Naive thymus-derived CD8-positive, alpha-beta T cell (primary cell): ENCODE data around the gene TK2. TPM values are rescaled to one million over a fixed set of nuclear protein-coding genes. Genes with fewer than 3 reads are reported as not detected.
A peak's percentile ranks its signal among the peaks of the same experiment; 100 is the strongest.

Experiments used
- ATAC-seq, 2 donors: fragments of 150-1000 bp; cut with Tn5 transposase in 1 of 2; sonication (Bioruptor Pico), chemical (Tn5 transposase) in 1 of 2; 1 replicate in 1 of 2; 2 replicates in 1 of 2; pipeline ENCODE4 v1.10.0; 2021; ENCODE audit warnings: mild to moderate bottlenecking in 2 of 2, moderate library complexity in 2 of 2
- POLR2A ChIA-PET: fragments of 350-600 bp; sonication (Branson Sonifier 250); formaldehyde crosslinking; loops from one replicate; lab custom pipeline; 2021; ENCODE audit warnings: antibody characterized with exemption; lab: Charles Lee
- DNase-seq, 10 donors: peaks; one replicate each; pipeline versions ENCODE4 v3.0.0 to v3.0.0-alpha.2; 2020 to 2022
- H3K27ac Mint-ChIP-seq, 10 donors: one replicate each; pipeline ENCODE4 v1.8.0; 2020 to 2022; ENCODE audit warnings: mild to moderate bottlenecking in 10 of 10, mixed read lengths in 10 of 10, moderate library complexity in 4 of 10, inconsistent platforms in 1 of 10
- H3K27me3 Mint-ChIP-seq, 5 donors: one replicate each; pipeline ENCODE4 v1.8.0; 2021 to 2022; ENCODE audit warnings: mixed read lengths in 5 of 5
- H3K36me3 Mint-ChIP-seq, 3 donors: one replicate each; pipeline ENCODE4 v1.8.0; 2020 to 2022; ENCODE audit warnings: mixed read lengths in 3 of 3, mild to moderate bottlenecking in 2 of 3, inconsistent platforms in 1 of 3
- H3K4me1 Mint-ChIP-seq, 4 donors: one replicate each; pipeline ENCODE4 v1.8.0; 2021 to 2022; ENCODE audit warnings: mixed read lengths in 4 of 4
- H3K4me3 Mint-ChIP-seq, 10 donors: one replicate each; pipeline ENCODE4 v1.8.0; 2020 to 2022; ENCODE audit warnings: mild to moderate bottlenecking in 10 of 10, mixed read lengths in 10 of 10, moderate library complexity in 6 of 10, inconsistent platforms in 1 of 10
- H3K9me3 Mint-ChIP-seq, 9 donors: one replicate each; pipeline ENCODE4 v1.8.0; 2020 to 2022; ENCODE audit warnings: mixed read lengths in 9 of 9, mild to moderate bottlenecking in 3 of 9, inconsistent platforms in 1 of 9, moderate library complexity in 1 of 9
- polyA plus RNA-seq, 3 donors: library from polyadenylated mRNA; unstranded; fragments of 300-500 nt; fragmentation: Illumina TruSeq; gene quantifications; one replicate each; pipeline ENCODE4 v1.2.3, GENCODE V29; 2021
- total RNA-seq, 8 experiments: library from RNA in 2 of 8; stranded (reverse) in 2 of 8; gene quantifications; one replicate each; pipeline ENCODE4 v1.2.3 and lab custom pipeline; 2021 to 2026

Gene TK2
- total and polyA plus RNA-seq, 5 experiments from 2014 or later, result 1.9 to 8.7 (median 4.0) TPM

DNA sequence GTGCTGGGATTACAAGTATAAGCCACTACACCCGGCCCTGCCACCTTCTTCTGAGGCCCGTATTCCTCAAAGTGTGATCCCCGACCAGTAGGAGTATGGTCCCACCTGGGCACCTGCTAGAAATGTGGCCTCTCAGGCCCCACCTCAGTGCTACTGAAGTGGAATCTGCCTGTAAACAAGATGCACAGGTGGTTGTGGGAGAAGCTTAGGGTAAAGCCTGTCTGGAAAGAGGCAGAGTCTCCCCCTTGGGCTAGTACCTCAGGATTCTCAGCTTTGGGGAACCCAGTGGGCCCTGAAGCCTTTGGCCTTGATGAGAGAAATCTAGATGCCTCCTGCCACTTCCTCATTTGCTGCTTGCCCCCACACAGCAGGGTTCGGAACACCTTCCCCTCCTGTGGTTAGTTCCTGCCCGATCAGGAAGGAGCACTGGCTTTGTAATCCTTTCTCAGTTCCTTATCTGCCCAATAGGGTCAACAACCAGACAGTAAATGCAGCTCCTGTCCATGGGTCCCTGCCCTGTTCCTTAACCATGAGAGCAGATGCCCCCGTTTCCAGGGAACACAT is 25.2 kb downstream of the TK2 start:
- H3K27ac Mint-ChIP-seq, result peak overlapping the region; percentile 38 to 99 (median 82)
- ATAC-seq (peak; percentile 17 to 31), DNase-seq (peak in 2 of 10 donors; percentile 27 to 50)
- H3K4me3 Mint-ChIP-seq, result peak overlapping the region; percentile 38 to 91 (median 65)
- H3K27me3 Mint-ChIP-seq, result no peaks in the 10 kb centered on the region
- no peaks in the 10 kb centered on the region for H3K9me3 Mint-ChIP-seq
- H3K4me1 Mint-ChIP-seq, result peaks cover 34 to 80% (median 72%) of the 10 kb centered on the region in 4 donors
- POLR2A ChIA-PET, result interaction anchor here (0.6 to 18.3 kb wide), 5 partner anchors 8 to 23 kb away, joined by 3 to 213 read pairs (median 5); partner anchors contain the start of genes CKLF and TK2
- H3K36me3 Mint-ChIP-seq, result peaks cover 0 to 3% (median 0%) of the 10 kb centered on the region in 3 donors

DNA sequence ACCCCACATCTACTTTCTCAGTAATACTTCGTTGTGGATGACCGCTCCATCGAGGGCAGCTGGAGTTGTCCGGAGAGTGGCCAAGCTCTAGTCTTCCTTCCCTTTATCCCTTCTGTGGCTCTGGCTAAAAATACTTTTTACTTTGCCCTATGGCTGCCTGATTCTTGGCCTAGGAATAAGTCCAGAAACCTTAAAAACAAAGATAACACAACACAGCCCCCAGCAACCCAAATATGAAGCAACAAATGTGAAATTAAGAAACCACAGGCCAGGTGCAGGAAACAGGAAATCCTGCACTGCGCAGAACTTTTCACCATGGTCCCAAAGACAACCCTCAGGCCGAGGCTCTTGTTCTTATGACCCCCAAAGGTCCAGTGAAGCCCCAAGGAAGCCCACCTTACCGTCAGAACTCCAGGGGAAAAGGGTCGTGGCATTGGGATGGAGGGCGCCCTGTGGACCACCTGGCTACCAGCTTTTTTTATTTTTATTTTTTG is 26.0 kb downstream of the TK2 start:
- ATAC-seq, result peak; percentile 55 to 85
- peak in 6 of 10 donors; percentile 40 to 70 (median 44) for DNase-seq
- Mint-ChIP-seq H3K9me3 (no peaks in the 10 kb centered on the region), H3K4me3 (peak overlapping the region; percentile 69 to 91 (median 79)), H3K27ac (peak overlapping the region; percentile 84 to 99 (median 92)), H3K4me1 (peaks cover 32 to 86% (median 76%) of the 10 kb centered on the region in 4 donors), H3K27me3 (no peaks in the 10 kb centered on the region), H3K36me3 (peaks cover 0 to 3% (median 0%) of the 10 kb centered on the region in 3 donors)
- POLR2A ChIA-PET, result interaction anchor here (0.6 to 18.3 kb wide), 6 partner anchors 9 to 24 kb away, joined by 3 to 213 read pairs (median 4); partner anchors contain the start of genes CKLF and TK2

DNA sequence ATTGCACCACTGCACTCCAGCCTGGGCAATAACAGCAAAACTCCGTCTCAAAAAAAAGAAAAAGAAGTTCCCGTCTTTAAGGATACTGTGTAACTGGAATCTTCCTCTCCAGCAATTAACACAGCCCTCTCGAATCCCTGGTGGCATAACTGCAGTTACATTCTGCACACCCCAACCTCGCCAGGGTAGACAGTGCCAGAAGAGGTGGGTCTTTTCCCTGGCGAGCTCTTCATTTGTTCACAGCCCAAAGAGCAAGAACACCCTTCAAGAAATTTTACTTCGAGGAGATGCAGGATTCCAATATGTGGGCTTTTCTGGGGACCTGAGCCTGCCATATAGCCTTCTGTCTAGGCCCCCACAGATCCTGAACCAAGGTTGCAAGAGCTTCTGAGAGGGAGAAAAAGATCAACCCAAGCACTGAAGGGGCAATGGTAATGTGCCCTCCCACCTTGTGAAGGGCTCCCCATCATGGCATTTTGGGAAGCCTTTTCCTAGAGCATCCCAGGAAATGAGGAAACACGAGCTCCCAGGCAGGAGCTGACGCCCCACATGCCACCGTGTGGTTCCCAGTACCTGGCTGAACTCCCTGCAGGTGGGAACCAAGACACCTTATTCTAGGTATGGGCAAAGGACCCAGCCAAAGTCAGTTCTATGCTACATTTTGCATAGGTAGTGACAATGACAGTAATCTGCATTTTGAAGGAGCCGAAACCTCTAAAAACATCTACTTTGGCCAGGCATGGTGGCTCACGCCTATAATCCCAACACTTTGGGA is 26.9 kb downstream of the TK2 start:
- peak overlapping the region; percentile 69 to 91 (median 80) for H3K4me3 Mint-ChIP-seq
- peak overlapping the region; percentile 84 to 99 (median 92) for H3K27ac Mint-ChIP-seq
- H3K27me3 Mint-ChIP-seq, result no peaks in the 10 kb centered on the region
- DNase-seq, result no peak
- no peaks in the 10 kb centered on the region for H3K9me3 Mint-ChIP-seq
- no peak for ATAC-seq
- POLR2A ChIA-PET, result interaction anchor here (0.6 to 18.3 kb wide), 8 partner anchors 8 to 229 kb away, joined by 3 to 213 read pairs (median 4); partner anchors contain the start of genes CKLF, DYNC1LI2 and TK2
- H3K36me3 Mint-ChIP-seq, result peaks cover 0 to 3% (median 0%) of the 10 kb centered on the region in 3 donors
- H3K4me1 Mint-ChIP-seq, result peaks cover 32 to 86% (median 79%) of the 10 kb centered on the region in 4 donors

DNA sequence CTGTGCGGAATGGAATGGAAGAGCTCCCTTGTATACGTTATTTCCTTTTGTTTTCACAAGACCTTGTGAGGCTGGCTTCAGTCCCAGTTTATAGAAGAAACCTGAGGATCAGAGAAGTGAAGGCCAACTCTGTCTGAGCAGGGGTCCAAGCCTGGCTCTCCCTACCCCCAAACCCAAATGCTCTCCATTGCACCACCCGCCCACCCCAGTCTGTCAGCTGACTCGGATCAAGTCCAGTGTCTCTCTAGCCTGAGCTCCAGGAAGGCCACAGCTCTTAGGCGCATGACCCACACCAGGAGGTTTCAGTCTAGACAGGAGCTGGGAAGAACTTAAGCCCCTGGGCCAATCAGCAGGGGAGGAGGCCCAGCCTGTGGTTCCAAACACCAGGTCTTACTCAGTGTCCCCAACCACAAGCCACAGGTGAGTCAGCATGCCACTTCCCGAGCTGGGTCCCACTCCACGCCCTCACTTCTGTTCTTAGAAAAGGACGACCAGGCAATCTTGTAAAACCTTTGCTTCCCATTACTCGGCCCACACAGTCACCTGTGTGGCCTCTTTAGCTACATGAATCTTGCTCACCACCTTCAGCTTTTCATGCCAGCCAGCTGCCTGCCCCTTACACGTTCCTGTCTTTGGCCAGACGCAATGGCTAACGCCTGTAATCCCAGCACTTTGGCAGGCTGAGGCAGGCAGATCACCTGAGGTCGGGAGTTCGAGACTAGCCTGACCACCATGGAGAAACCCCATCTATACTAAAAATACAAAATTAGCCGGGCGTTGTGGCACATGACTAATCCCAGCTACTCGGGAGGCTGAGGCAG is 27.8 kb downstream of the TK2 start:
- H3K9me3 Mint-ChIP-seq, result no peaks in the 10 kb centered on the region
- no peaks in the 10 kb centered on the region for H3K27me3 Mint-ChIP-seq
- H3K27ac Mint-ChIP-seq, result peak overlapping the region; percentile 80 to 98 (median 90)
- POLR2A ChIA-PET, result interaction anchor here (0.6 to 18.3 kb wide), 8 partner anchors 10 to 229 kb away, joined by 3 to 213 read pairs (median 4); partner anchors contain the start of genes CKLF, DYNC1LI2 and TK2
- peak overlapping the region; percentile 42 to 91 (median 80) for H3K4me3 Mint-ChIP-seq
- ATAC-seq, result peak; percentile 54 to 77
- no peaks in the 10 kb centered on the region for H3K36me3 Mint-ChIP-seq
- peak; percentile 17 to 84 (median 51) for DNase-seq
- H3K4me1 Mint-ChIP-seq, result peaks cover 34 to 95% (median 84%) of the 10 kb centered on the region in 4 donors

DNA sequence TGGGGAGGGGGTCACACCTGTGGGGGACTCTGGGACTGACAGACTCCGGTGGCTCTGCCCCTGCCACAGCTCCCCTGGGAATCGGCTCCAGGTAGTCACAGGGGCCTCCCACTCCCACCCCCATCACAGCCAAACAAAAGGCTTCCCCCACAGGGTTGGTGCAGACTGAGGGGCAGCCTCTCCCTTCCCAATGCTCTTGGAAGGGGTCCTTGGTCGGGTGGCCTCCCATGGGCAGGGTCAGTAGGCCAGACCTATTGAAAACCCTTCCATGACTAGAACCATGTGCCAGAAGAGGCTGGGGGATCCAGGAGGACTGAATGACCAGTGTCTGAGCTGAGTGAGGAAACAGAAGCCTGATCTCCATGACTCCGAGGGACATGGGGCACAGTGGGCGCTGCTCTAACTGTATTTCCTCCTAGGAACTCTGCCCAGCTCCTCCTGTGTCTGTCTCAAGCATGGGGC is 28.6 kb downstream of the TK2 start:
- peak overlapping the region in 8 of 10 donors; percentile 80 to 98 (median 90) for H3K27ac Mint-ChIP-seq
- no peaks in the 10 kb centered on the region for H3K9me3 Mint-ChIP-seq
- no peaks in the 10 kb centered on the region for H3K27me3 Mint-ChIP-seq
- DNase-seq (no peak), ATAC-seq (no peak)
- POLR2A ChIA-PET, result interaction anchor here (0.5 to 18.3 kb wide), 8 partner anchors 9 to 230 kb away, joined by 3 to 213 read pairs (median 3); partner anchors contain the start of genes CKLF, DYNC1LI2 and TK2
- peaks cover 40 to 95% (median 89%) of the 10 kb centered on the region in 4 donors for H3K4me1 Mint-ChIP-seq
- H3K4me3 Mint-ChIP-seq, result peak overlapping the region in 9 of 10 donors; percentile 69 to 91 (median 80)
- H3K36me3 Mint-ChIP-seq, result no peaks in the 10 kb centered on the region

DNA sequence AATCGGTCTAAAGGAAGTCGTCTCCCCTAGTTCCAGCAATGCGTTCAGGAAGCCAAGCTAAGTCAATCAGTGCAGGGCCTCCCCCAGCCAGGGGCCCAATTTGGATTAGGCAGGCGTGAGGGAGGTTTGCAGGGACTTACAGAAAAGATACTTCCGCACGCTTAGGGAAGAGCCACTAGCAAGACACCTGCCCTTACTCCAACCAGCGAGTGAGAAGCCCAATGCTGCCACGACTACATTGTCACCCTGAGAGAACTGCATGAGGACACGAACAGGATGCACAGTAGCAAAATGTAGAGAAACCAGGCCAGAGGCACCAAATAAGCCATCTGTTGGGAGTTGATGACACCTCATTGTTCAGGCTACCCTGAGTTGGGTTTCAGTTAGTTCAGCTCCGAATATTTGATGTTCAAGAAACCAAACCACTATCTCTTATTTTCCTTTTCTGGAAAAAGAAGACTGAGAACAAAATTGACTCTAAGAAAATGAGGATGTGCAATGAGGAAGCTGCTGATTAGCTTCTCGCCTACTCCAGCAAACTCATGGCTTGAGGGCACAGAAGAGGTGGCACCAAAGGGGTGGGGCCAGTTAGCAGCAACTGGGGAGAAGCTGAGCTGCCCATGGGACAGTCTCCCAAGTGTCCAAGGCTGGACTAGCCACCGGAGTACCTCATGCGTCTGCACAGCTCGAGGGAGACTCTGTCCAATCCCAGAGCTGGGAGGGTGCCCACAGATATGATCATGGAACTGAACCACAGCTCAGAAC is 29.3 kb downstream of the TK2 start:
- DNase-seq, result no peak
- POLR2A ChIA-PET, result interaction anchor here (0.6 to 18.3 kb wide), 5 partner anchors 9 to 67 kb away, joined by 3 to 213 read pairs (median 3); partner anchors contain the start of genes CKLF and TK2
- Mint-ChIP-seq H3K9me3 (no peaks in the 10 kb centered on the region), H3K27me3 (no peaks in the 10 kb centered on the region), H3K4me3 (peak overlapping the region; percentile 8 to 74 (median 50)), H3K36me3 (no peaks in the 10 kb centered on the region), H3K27ac (peak overlapping the region in 8 of 10 donors; percentile 16 to 98 (median 80)), H3K4me1 (peaks cover 37 to 95% (median 89%) of the 10 kb centered on the region in 4 donors)
- no peak for ATAC-seq

DNA sequence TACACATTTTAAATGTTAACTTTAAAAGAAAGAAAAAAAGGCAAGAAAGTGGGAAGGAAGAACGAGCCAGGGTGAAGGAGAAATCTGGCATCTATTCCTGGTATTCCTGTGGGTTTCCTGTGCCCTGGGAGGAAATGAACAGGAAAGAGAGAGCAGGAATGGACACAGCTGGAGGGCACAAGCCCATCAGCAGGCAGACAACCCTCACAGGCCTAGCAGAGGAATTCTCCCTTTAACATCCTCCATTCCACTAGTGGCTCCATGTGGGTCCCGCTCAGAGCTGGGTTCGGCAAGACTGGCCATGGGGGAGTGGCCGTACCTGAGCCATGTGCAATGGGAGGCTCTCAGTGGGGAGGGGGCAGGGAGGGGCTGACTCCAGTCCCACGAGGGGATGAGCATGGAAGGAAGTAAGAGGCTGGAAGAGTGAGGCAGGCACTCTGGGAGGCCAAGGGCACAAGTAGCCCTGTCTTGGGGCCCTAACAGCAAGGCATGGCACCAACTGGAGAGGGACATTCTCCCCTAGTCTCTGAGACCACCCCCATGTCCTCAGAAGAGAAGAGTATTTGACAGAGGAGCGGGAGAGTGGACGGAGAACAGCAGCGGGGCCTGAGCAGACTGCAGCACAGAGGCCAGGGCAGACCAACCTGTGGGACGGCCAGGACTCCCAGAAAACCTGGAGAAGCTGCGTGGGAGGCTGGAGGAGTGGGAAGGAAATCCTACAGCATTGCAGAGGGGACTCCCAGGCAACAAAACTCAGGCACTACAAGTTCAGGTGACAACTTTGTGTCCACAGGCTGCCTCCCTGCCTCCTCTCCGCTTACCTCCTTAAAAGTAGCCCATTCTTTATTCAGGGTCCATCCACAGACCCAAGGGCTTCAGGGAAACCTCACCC is 30.2 kb downstream of the TK2 start:
- no peaks in the 10 kb centered on the region for H3K9me3 Mint-ChIP-seq
- H3K36me3 Mint-ChIP-seq, result no peaks in the 10 kb centered on the region
- peaks cover 35 to 95% (median 88%) of the 10 kb centered on the region in 4 donors for H3K4me1 Mint-ChIP-seq
- peak overlapping the region in 7 of 10 donors; percentile 26 to 74 (median 45) for H3K4me3 Mint-ChIP-seq
- peak overlapping the region in 9 of 10 donors; percentile 4 to 98 (median 43) for H3K27ac Mint-ChIP-seq
- ATAC-seq (no peak), DNase-seq (no peak)
- H3K27me3 Mint-ChIP-seq, result no peaks in the 10 kb centered on the region
- POLR2A ChIA-PET, result interaction anchor here (0.6 to 18.3 kb wide), 3 partner anchors 11 to 66 kb away, joined by 3 to 213 read pairs (median 3); partner anchors contain the start of genes CKLF and TK2

DNA sequence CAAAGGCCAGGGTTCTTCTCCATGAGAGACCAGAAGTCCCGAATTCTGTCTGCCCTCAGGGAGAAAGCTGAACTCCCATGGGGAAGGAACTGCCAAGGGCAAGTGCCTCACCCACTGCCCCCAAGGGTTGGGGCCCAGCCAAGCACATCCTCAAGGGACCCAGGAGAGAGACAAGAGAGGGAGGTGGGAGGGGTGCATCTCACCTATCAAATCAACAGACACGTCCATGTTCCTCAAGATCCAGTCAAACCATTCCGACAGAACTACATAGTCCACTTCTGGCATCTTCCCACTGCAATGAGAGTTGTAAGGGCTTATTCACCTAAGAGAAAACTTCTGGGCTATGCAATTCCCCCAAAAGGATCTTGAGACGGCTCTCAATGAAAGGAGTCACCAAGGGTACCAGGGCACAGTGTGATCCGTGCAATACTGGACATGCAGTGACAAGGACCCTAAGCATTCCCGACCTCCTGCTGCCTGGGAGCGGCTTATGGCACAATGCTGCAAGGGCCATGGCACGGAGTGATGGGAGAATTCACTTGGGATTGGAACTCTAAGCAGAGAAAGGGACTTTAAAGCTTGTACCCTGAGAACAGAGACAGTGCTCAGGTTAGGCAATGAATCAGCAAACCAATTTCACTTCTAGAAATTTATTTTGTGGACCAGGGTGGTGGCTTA is 32.2 kb downstream of the TK2 start:
- Mint-ChIP-seq H3K27me3 (no peaks in the 10 kb centered on the region), H3K4me1 (peaks cover 29 to 81% (median 72%) of the 10 kb centered on the region in 4 donors), H3K4me3 (peak overlapping the region in 3 of 10 donors; percentile 51 to 89 (median 78)), H3K27ac (peak overlapping the region; percentile 43 to 98 (median 94)), H3K9me3 (no peaks in the 10 kb centered on the region), H3K36me3 (no peaks in the 10 kb centered on the region)
- DNase-seq (peak in 1 of 10 donors; percentile 45), ATAC-seq (no peak)
- POLR2A ChIA-PET, result interaction anchor here (18.3 kb wide), 1 partner anchor 30 kb away, joined by 213 read pairs; the partner anchor contains the start of genes CKLF and TK2

DNA sequence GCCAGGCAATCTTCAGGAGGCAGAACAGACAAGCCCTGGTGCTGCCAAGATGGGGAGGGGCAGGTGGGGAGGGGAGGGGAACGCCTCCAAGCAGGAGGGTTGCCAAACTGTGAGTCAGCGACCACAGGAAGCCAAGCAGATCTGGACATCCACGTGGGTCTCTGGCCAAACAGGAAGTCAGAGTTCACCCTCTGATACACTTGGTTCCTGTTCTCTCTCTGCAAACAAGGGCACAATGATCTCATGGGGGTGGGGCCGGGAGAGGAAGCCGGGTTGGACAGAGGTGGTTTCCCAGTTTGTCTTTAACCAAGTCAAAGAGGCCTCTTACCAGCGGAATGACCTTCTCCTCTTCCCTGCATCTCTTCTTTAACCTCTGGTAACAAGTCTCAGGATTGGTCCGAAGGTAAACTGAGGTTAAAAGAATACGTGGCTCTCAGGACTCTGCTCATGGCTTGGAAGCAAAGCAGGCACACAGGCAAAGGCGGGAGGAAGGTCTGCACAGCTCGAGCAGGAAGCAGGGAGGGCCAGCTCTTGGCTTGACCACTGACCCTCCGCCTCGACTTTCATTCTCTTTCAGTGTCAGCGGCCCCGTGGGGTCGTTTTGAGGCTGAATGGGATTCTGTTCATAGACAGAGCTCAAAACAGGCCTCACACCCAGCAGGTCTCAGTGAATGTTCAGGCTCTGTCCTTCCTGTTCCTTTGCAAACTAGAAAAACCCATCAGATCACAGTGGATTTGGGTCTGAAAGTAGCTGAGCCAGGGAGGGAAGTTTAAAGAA is 32.9 kb downstream of the TK2 start:
- Mint-ChIP-seq H3K27ac (peak overlapping the region; percentile 86 to 98 (median 94)), H3K36me3 (peaks cover 0 to under 1% (median 0%) of the 10 kb centered on the region in 3 donors), H3K9me3 (no peaks in the 10 kb centered on the region), H3K4me1 (peaks cover 26 to 80% (median 66%) of the 10 kb centered on the region in 4 donors), H3K27me3 (no peaks in the 10 kb centered on the region), H3K4me3 (peak overlapping the region; percentile 0 to 89 (median 67))
- POLR2A ChIA-PET, result interaction anchor here (18.3 kb wide), 1 partner anchor 30 kb away, joined by 213 read pairs; the partner anchor contains the start of genes CKLF and TK2
- DNase-seq, result peak in 9 of 10 donors; percentile 16 to 84 (median 35)
- ATAC-seq, result peak; percentile 82 to 91
